Right forelimb (tissue), 1 donor: ENCODE measurements around the gene GBP1.
"Not testable (repeated sequence)": the region's sequence is repeated elsewhere in the genome, so short reads cannot be mapped to it uniquely, and the experiment has no call there.

Experiments
- DNase-seq: peaks from one replicate; pipeline ENCODE4 v3.0.0-alpha.2; 2018

Gene GBP1

DNA sequence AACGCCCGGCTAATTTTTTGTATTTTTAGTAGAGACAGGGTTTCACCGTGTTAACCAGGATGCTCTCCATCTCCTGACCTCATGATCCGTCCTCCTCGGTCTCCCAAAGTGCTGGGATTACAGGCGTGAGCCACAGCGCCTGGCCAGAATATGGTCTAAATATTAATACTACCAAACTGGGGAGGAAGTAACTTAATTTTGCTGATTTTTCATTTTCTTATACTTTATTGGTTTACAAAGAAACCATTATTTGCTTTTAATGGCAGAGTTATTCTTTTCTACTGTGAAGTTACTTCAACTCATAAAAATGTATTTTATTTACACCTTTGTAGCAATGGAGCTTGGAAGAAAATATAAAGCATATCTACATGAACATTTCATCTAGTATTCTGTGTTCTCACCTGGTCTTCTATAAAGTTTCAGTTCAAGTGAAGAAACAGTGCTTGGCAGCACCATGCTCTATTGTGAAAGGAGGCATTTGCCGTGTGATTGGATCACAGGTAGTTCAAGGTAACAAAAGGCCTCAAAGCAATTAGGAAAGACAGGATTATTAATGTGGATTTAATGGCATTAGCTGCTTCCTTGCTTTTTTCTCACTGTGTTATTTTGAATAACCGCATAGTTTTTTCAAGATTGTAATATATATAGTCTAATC is 13.6 kb downstream of the GBP1 start:
- no peak for DNase-seq

DNA sequence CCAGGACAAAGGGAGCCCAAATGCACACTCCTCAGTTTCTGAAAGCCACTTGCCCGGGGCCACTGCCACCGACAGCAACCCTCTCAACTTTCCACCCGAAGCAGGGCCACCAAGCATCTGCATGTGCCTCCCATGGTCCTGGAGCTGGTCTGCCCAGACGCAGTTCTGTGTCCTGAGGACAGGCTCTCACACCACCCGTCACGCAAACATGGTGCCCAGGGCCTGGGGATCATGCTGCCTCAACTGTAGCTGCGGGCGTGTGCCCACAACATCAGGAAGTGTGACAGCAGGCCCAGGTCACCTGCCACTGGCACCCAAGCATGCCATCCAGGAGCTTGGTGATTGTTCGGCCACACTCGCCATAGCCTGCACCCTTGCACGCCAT is 14.4 kb downstream of the GBP1 start:
- DNase-seq, result no peak

DNA sequence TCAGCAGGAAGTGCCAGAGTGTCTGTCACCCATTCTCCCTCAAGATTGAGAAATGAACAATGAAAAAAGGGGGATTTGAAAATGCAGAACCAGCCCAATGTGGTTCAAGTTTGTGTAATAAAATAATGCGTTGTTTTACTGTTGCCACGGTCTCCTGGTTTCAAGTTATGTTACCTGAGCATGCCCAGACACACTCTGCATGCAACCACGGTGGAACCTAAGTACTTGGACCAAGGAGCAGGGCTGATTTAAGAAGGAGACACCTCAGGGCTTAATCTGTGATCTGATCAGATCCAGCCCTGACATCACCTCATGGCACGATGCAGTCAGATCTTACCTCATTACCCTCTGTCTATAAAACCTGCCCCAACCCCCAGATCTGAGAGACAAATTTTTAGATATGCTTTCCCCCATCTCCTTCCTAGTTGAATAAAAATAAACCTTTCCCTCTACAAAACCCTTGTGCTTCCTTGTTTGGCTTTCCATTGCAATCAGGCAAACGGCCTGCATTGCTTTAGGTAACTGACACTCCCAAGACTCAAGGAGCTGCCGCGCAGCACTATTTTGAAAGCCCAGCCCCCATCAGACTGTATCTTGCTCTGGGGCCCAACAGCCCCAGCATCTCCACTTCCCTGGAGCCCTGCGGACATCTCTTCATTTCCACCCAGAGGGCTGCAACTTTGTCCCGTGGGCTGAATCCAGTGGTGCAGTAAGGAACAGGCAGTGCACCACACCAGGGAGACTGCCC is 14.9 kb downstream of the GBP1 start:
- DNase-seq, result not testable (repeated sequence)

DNA sequence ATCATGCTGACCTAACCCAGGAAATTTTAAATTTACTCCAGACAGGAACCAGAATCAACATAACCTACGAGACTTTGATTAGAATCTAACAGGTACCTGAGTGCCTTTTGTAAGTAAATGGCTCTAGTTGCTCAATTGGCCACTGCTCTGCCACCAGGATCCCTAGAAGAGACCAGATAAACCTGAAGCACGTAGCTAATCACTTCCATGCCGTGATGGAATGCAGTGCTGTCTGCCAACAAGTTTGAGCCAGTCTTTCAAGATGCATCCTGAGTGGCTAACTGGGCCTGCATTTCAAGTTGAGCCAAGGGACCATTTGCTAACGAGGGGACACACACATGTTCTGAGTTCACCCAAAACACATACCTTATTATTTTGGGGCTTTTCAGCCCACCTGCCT is 15.8 kb downstream of the GBP1 start:
- DNase-seq, result not testable (repeated sequence)

GRCh38 chr1:89047734-89048133 is 17.3 kb downstream of the GBP1 start:
- DNase-seq, result no peak

- not testable (repeated sequence) for DNase-seq
These were observed 18.5 kb downstream of the GBP1 start for GRCh38 chr1:89046318-89047183.

GRCh38 chr1:89044970-89045721 is 19.9 kb downstream of the GBP1 start:
- no peak for DNase-seq

DNA sequence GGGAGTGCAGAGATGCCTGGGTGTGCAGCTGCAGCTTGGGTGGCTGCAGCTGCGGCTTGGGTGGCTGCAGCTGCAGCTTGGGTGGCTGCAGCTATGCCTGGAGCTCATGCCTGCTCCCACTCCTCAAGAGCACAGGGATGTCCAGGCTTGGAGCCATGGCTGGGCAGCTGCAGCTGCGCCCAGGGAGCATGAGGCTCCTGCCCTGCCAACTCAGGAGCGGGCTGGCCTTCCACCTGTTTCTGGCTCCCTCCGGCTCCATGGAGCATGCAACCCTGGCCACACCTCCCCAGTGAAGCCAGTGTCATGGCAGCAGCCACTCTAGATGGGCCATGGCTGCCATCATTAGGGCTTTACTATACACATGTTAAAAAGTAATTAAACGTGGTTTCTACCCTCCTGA is 21.1 kb downstream of the GBP1 start:
- no peak for DNase-seq

GRCh38 chr1:89042491-89042890 is 22.5 kb downstream of the GBP1 start:
- no peak for DNase-seq

DNA sequence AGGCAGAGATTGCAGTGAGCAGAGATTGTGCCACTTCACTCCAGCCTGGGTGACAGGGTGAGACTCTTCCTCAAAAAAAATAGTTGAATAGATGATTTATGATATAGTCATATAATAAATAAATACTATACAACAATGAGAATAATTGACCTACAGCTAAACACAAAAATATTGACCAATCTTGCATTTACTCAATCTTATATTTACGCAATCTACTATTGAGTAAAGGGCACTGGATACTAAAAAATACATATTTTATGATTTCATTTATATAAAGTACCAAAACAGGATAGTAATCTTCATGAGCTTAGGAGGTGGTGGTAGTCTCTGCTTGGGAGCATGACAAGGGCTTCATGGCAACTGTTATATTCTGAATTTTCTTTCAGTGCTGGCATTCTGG is 23.3 kb downstream of the GBP1 start:
- no peak for DNase-seq

DNA sequence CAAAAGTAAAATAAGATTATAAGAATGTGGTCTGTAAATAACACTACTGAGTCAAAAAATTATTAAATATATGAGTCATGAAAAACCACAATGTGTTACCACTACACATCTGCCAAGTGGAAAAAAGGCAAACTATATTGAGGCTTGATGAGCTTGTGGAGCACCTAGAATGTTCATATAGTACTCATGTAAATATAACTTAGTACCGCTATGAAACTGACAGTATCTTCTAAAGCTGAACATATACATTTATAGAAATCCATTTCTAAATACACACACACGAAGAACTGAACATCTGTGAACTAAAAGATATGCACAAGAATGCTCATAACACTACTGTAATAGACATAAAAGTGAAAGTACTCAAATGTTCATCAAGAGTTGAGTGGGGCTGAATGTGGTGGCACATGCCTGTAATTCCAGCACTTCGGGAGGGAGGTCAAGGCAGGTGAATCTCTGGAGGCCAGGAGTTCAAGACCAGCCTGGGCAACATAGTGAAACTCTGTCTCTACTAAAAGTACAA is 23.8 kb downstream of the GBP1 start:
- DNase-seq, result no peak

DNA sequence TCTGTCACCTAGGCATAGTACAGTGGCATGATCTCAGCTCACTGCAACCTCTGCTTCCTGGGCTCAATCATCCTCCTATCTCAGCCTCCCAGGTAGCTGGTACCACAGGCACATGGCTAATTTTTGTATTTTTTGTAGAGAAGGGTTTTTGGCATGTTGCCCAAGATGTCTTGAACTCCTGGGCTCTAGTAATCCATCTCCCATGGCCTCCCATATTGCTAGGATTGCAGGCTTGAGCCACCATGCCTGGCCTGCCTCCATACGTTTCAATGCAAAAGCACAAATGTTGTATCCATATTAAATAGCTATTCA is 24.7 kb downstream of the GBP1 start:
- DNase-seq, result no peak

DNA sequence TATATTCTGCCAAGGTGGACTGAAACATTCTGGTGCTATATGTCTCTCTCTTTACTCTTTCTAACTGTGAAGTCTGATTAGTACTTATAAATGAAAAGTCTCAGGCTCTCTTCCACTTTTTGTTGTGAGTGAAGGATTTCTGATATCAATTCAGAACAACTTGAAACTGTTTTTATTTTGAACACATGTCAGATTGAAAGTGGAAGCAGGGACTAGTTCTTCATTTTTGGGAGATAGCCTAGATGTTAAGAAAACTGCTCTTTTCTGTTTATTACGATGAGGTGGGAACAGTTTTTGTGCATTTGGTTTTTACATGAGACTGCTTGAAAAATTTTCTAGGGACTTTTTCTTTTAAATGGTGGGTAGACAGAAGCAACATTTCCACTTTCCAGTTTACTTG is 27.8 kb downstream of the GBP1 start:
- DNase-seq, result no peak

DNA sequence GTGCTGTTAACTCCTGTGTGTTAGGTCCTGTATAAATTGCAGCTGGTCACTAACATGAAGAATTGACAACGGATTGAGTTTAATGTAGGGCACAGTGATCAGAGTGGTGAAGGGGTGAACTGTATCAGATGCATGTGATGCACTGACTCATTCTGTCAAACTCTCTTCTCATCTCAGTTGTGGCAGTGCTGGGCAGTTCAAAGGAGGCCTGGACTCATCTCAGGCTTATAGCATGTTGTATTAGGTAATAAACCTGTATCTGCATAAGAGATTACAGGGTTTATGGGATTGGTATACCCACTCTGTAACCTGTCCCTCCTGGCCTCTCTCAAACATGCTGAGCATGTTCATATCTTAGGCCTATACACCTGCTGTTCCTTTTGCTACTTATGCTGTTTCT is 29.9 kb downstream of the GBP1 start:
- no peak for DNase-seq

- not testable (repeated sequence) for DNase-seq
These were observed 31.0 kb downstream of the GBP1 start for GRCh38 chr1:89034004-89034403.

DNA sequence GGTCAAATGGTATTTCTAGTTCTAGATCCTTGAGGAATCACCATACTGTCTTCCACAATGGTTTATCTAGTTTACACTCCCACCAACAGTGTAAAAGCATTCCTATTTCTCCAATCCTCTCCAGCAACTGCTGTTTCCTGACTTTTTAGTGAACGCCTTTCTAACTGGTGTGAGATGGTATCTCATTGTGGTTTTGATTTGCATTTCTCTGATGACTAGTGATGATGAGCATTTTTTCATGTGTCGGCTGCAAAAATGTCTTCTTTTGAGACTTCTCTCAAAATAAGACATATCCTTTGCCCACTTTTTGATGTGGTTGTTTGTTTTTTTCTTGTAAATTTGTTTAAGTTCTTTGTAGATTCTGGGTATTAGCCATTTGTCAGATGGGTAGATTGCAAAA is 36.0 kb downstream of the GBP1 start:
- not testable (repeated sequence) for DNase-seq

- no peak for DNase-seq
These were observed 39.1 kb downstream of the GBP1 start for GRCh38 chr1:89025928-89026327.

GRCh38 chr1:89023026-89023425 is 42.0 kb downstream of the GBP1 start:
- no peak for DNase-seq

- DNase-seq, result no peak
These were observed 42.6 kb downstream of the GBP1 start, which contains the start of gene GBP3 for GRCh38 chr1:89022167-89022959. TSS of gene GBP3 (minus strand) at chr1:89022866. CDS start at chr1:89020721, 2,145 bp downstream.

- DNase-seq, result not testable (repeated sequence)
These were observed 46.7 kb downstream of the GBP1 start for GRCh38 chr1:89018318-89018717.

DNA sequence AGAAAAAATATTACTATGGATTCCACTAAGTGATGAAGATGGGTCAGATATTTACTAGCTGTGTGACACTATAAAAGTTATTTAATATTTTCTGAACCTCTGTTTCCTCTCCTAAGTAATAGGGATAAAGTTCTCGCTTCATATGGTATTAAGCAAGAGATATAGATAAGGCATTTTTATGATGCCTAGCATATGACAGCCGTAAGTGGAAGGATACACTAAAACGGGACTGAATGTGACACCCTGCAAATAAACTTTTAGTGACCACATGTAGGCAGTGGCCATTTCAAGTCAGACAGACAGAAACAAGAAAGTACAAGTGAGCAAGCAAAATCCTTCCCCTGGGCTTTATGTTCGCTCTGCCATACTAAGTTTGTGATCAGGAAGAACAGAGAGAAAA is 56.5 kb downstream of the GBP1 start:
- DNase-seq, result no peak
